Posterior cingulate gyrus (tissue), 11 donors: ENCODE data around the gene PGAM1.
"Not testable (repeated sequence)": the region's sequence is repeated elsewhere in the genome, so short reads cannot be mapped to it uniquely, and the experiment has no call there.

Experiments used
- DNase-seq, 10 donors: peaks; one replicate each; pipeline versions ENCODE4 v3.0.0 to v3.0.0-alpha.2; 2020 to 2021; ENCODE audit warnings: mixed read lengths in 3 of 10
- intact Hi-C: fragments of 100-400 bp; cut with DNase I; formaldehyde crosslinking; loops from one replicate; pipeline ENCODE4 v1.15.1; 2023

The PGAM1 gene

GRCh38 chr10:97454330-97455036 lies 28.5 kb downstream of the PGAM1 start:
- peak in 1 of 10 donors; percentile 70 for DNase-seq
- intact Hi-C loops, result no loop called here

- intact Hi-C loops, result no loop called here
- no peak for DNase-seq
These were observed 30.2 kb downstream of the PGAM1 start for GRCh38 chr10:97456034-97456685.

- intact Hi-C loops, result no loop called here
These were observed 30.7 kb downstream of the PGAM1 start for GRCh38 chr10:97456686-97457065.

GRCh38 chr10:97459111-97459510 lies 33.1 kb downstream of the PGAM1 start:
- intact Hi-C loops, result no loop called here
- DNase-seq, result peak in 1 of 10 donors; percentile 79

More at GRCh38 chr10:97456686-97457065, 30.7 kb downstream of the PGAM1 start:
- no peak for DNase-seq

GRCh38 chr10:97459933-97460332 lies 33.9 kb downstream of the PGAM1 start:
- intact Hi-C loops, result loop anchor here (5.0 kb wide), 1 partner anchor 37 kb away; the partner anchor contains the start of genes MMS19 and UBTD1
- no peak for DNase-seq

- no peak for DNase-seq
- intact Hi-C loops, result loop anchor here (5.0 kb wide), 1 partner anchor 35 kb away; the partner anchor contains the start of genes MMS19 and UBTD1
These were observed 36.3 kb downstream of the PGAM1 start for GRCh38 chr10:97462309-97462708.

GRCh38 chr10:97463363-97464132 lies 37.6 kb downstream of the PGAM1 start:
- intact Hi-C loops, result loop anchor here (1.0 to 5.0 kb wide), 2 partner anchors 34 to 90 kb away; partner anchors contain the start of genes MMS19 and UBTD1
- DNase-seq, result peak in 3 of 10 donors; percentile 22 to 41 (median 23)

GRCh38 chr10:97464226-97464625 lies 38.2 kb downstream of the PGAM1 start:
- no peak for DNase-seq
- intact Hi-C loops, result loop anchor here (5.0 kb wide), 1 partner anchor 33 kb away; the partner anchor contains the start of genes MMS19 and UBTD1

GRCh38 chr10:97465982-97466381 lies 40.0 kb downstream of the PGAM1 start:
- no peak for DNase-seq
- intact Hi-C loops, result no loop called here

- intact Hi-C loops, result no loop called here
- no peak for DNase-seq
These were observed 40.8 kb downstream of the PGAM1 start for GRCh38 chr10:97466755-97467154.

GRCh38 chr10:97468162-97468561 lies 42.2 kb downstream of the PGAM1 start:
- DNase-seq, result no peak
- intact Hi-C loops, result no loop called here

- DNase-seq, intact Hi-C loops: not testable (repeated sequence)
These were observed 42.8 kb downstream of the PGAM1 start for GRCh38 chr10:97468781-97469180.

GRCh38 chr10:97474918-97475317 lies 48.9 kb downstream of the PGAM1 start:
- no peak for DNase-seq
- intact Hi-C loops, result no loop called here

GRCh38 chr10:97475936-97476594 lies 50.1 kb downstream of the PGAM1 start:
- intact Hi-C loops, result no loop called here

GRCh38 chr10:97479410-97479809 lies 53.4 kb downstream of the PGAM1 start:
- intact Hi-C loops, result not testable (repeated sequence)

More at GRCh38 chr10:97475936-97476594, 50.1 kb downstream of the PGAM1 start:
- no peak for DNase-seq

GRCh38 chr10:97479939-97480338 lies 53.9 kb downstream of the PGAM1 start:
- no peak for DNase-seq

More at GRCh38 chr10:97479410-97479809, 53.4 kb downstream of the PGAM1 start:
- not testable (repeated sequence) for DNase-seq

GRCh38 chr10:97481071-97481470 lies 55.1 kb downstream of the PGAM1 start:
- intact Hi-C loops, result no loop called here
- DNase-seq, result no peak

More at GRCh38 chr10:97479939-97480338, 53.9 kb downstream of the PGAM1 start:
- intact Hi-C loops, result no loop called here

GRCh38 chr10:97482381-97482780 lies 56.4 kb downstream of the PGAM1 start:
- DNase-seq, result no peak
- intact Hi-C loops, result no loop called here
